GM12875 (cell line): ENCODE measurements around the gene FGF18.

Experiments
- H3K4me3 ChIP-seq: one replicate; pipeline ENCODE4 v1.5.1; 2011; ENCODE audit warnings: low read depth, low read length, control low read depth
- CTCF ChIP-seq: IDR thresholded peaks from 2 replicates; pipeline ENCODE4 v1.5.1; 2011; ENCODE audit warnings: low read depth, mild to moderate bottlenecking, control low read depth, inconsistent platforms, low read length, moderate library complexity, borderline replicate concordance; ENCODE audit not compliant: insufficient read depth

Gene FGF18

GRCh38 chr5:171427318-171428167, 8.1 kb downstream of the FGF18 start:
- no peak overlapping the region for H3K4me3 ChIP-seq
- TF ChIP-seq CTCF, result no peak

- TF ChIP-seq CTCF, result no peak
- no peak overlapping the region for H3K4me3 ChIP-seq
Observed at GRCh38 chr5:171428168-171428696, 8.8 kb downstream of the FGF18 start.

GRCh38 chr5:171428809-171429542, 9.5 kb downstream of the FGF18 start:
- H3K4me3 ChIP-seq, result no peak overlapping the region
- TF ChIP-seq CTCF, result no peak

- H3K4me3 ChIP-seq, result no peak overlapping the region
- no peak for TF ChIP-seq CTCF
Observed at GRCh38 chr5:171429543-171429910, 10.1 kb downstream of the FGF18 start.

- no peak for TF ChIP-seq CTCF
Observed at GRCh38 chr5:171431251-171431777, 11.9 kb downstream of the FGF18 start.

GRCh38 chr5:171432076-171432475, 12.6 kb downstream of the FGF18 start:
- no peak for TF ChIP-seq CTCF
- no peak overlapping the region for H3K4me3 ChIP-seq

More at GRCh38 chr5:171431251-171431777, 11.9 kb downstream of the FGF18 start:
- H3K4me3 ChIP-seq, result no peak overlapping the region
